ENCODE data around the gene TWNK.
"Not testable (repeated sequence)": the region's sequence is repeated elsewhere in the genome, so short reads cannot be mapped to it uniquely, and the experiment has no call there.

Gene TWNK

GRCh38 chr10:100972904-100973535 lies 14.3 kb upstream of the TWNK start:
- DNase-seq (ENCODE audit: low read depth in 1 of 2, low spot score in 1 of 2) = no peak

DNA sequence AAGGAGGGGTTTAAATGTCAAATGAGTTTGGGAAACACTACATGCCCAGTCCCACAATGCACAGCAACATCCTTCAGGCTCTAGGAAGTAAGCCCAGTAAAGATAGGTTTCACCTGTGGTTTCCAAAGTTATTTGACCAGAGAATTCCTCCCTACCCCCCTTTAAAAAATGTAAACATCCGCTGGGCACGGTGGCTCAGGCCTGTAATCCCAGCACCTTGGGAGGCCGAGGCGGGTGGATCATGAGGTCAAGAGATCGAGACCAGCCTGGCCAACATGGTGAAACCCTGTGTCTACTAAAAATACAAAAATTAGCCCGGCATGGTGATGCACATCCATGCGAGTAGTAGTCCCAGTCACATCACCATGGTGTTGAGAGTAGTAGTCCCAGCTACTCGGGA lies 11.9 kb upstream of the TWNK start:
- DNase-seq (ENCODE audit: low read depth in 1 of 2, low spot score in 1 of 2) = not testable (repeated sequence)

DNA sequence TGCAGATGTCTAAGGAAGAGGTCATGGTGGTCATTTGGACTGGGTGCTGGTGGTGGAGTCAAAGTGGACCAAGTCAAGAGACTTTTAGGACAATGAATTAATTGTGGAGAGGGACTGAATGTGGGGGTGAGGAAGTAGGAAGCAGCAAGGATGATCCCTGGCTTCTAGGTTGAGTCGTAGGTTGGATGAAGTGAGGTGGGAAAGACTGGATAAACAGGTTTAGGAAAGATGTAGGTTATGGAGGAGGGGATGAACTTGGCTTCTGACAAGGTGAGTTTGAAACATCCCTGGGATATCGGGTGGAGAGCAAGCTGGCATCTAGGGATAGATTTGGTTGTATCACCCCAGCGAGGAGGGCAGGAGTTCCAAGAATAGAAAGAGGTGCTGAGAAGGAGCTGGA lies 10.4 kb upstream of the TWNK start:
- no peak for DNase-seq (ENCODE audit: low read depth in 1 of 2, low spot score in 1 of 2)

- DNase-seq (ENCODE audit: low read depth in 1 of 2, low spot score in 1 of 2) = no peak
These were observed 9.9 kb upstream of the TWNK start for GRCh38 chr10:100977436-100977835.

DNA sequence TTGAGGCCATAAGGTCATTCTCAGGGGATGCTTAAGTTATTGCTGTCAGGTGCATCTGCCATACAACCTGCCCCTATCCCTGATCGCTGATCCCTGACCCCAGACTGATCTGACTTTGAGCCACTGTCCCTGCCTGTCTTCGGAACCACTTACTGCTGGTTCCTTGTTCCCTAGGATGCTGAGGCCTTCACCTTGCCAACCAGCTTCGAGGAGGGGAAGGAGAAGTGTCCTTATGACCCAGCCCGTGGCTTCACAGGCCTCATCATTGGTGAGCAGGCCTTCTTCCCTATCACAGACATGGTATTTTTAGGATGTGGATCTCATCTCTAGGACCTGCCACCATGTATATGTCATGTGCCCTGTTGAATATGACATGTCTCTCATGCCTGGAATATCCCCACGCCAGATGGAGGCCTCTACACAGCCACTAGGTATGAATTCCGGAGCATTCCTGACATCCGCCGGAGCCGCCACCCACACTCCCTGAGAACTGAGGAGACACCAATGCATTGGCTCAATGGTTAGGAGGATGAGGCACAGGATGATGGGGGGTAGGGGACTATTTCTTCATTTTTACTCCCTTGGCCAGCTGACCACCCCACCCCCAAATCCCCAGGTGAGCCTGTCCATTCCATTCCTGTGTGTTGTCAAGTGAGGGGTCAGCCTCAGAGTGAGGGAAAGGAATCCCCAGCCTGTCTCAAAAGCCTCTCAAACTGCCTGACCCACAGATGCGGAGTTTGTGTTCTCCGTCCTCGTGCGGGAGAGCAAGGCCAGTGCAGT lies 9.0 kb upstream of the TWNK start:
- DNase-seq (ENCODE audit: low read depth in 1 of 2, low spot score in 1 of 2) = no peak

GRCh38 chr10:100978901-100979195 lies 8.5 kb upstream of the TWNK start:
- no peak for DNase-seq (ENCODE audit: low read depth in 1 of 2, low spot score in 1 of 2)

- no peak for DNase-seq (ENCODE audit: low read depth in 1 of 2, low spot score in 1 of 2)
These were observed 7.5 kb upstream of the TWNK start for GRCh38 chr10:100979791-100980272.

GRCh38 chr10:100980311-100980710 lies 7.0 kb upstream of the TWNK start:
- no peak for DNase-seq (ENCODE audit: low read depth in 1 of 2, low spot score in 1 of 2)

GRCh38 chr10:100980711-100981110 lies 6.6 kb upstream of the TWNK start:
- DNase-seq (ENCODE audit: low read depth in 1 of 2, low spot score in 1 of 2) = no peak

DNA sequence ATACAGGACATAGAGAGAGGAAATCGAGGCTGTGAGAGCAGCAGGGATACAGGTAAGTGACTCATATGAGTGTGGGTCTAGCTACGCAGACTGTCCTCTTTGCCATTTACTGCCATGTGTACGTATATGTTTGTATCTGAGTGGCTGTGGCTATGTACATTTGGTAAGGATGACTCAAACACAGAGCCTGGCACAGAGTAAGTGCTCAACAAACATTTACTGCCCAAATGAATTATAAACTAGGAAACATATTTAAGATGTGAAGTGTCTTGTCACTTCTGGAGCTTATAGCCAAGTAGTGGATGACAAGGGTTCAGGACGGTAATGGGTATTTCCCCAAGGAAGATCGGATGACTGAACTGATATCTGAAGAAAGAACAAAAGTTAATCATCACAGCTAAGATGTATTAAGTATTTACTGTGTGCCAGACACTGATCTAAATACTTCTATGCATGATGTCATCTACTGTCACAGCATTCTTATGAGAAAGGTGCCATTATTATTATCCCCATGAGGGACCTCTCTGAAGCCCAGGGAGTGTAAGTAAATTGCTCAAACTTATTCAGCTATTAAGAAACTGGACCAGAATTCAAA lies 6.1 kb upstream of the TWNK start:
- DNase-seq (ENCODE audit: low read depth in 1 of 2, low spot score in 1 of 2) = no peak

GRCh38 chr10:100982916-100983830 lies 4.2 kb upstream of the TWNK start:
- no peak for DNase-seq (ENCODE audit: low read depth in 1 of 2, low spot score in 1 of 2)

DNA sequence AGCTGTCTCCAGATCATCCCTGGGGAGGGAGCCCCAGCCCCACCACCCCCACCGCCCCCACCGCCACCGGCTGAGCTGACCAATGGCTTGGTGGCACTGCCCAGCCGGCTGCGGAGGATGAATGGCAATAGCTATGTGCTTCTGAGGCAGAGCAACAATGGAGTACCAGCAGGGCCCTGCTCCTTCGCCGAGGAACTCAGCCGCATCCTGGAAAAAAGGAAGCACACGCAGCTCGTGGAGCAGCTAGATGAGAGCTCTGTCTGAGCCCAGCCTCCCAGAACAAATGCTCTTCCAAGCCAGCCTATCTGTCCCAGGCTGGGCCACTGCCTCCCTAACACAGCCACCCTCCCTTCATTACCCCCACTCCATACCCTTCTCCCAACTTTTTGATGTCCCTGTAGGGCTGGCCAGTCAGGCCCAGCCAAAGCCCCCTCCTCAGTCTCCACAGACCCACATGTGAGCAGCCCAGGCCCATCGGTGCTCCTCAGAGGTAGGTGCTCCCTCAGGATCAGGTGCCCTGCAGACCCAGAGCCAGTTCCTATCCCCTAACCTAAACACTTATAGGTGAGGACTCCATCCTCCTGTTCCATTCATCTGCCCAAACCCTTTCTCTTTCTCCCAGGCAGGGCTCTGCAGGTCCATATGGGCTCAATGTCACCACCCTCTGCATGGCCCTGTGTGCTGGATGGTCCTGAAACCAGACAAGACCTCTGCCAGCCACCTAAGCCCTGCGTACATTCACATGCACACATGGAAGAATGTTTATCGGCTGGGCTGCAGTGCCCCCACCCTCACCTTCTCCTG lies 3.3 kb upstream of the TWNK start:
- no peak for DNase-seq (ENCODE audit: low read depth in 1 of 2, low spot score in 1 of 2)

DNA sequence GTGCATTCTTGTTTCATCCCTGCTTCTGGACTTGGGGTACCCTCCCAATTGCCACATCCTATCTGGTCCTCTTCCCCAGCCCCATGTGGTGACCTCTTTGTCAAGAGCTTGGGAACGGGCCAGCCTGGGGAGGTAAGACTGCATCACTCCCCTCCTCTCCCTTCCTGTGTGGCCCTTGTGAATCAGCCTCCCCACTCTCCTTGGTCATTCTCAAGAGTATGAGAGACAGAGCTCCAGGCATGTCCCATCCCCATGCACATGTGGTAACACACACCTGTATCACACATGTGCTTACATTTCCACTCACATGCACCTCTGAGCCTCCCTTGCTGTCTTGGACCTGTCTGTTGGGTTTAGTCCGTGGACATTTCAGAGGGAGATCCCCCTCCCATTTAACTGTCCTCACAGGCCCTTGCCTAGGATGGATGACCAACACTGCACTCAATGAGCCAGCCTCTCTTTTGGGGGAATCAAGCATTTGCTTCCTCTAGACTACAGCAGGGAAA lies 2.6 kb upstream of the TWNK start:
- no peak for DNase-seq (ENCODE audit: low read depth in 1 of 2, low spot score in 1 of 2)

GRCh38 chr10:100985336-100985735 lies 2.0 kb upstream of the TWNK start:
- no peak for DNase-seq (ENCODE audit: low read depth in 1 of 2, low spot score in 1 of 2)

DNA sequence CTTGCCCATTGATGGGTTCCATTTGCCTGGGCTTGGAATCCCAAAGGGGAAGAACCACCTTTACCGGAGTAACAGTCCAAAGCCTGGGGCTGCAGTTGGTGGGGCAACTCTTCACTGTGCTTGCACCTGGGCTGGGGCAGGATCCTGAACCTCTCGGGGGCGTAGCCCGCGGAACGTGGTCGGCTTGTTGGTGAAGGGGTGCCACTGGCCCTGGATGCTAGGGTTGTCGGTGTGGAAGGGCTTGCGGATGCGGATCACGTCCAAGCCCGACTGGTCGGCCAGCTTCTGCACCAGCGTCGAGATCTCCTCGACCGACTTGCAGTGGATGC lies 756 bp upstream of the TWNK start:
- DNase-seq (ENCODE audit: low read depth in 1 of 2, low spot score in 1 of 2) = no peak

DNA sequence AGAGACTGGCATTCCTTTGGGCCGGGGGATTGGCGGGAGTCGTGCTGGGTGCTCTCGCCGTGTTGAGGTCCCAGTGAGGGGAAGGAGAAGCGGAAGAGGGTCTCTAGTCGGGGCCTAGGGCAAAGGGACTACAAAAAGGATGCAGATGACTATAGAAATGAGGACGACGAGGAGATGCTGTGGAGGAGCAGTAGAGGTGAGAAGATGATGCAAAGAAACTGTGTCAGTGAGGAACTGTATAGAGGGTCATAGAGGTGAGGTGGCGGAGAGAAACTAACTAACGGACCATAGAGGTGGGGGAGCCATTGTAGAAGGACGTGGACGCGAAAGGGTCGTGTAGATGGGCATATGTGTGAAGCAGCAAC lies 324 bp downstream of the TWNK start:
- DNase-seq (ENCODE audit: low read depth in 1 of 2, low spot score in 1 of 2) = no peak

GRCh38 chr10:100988166-100988565 lies 823 bp downstream of the TWNK start:
- no peak for DNase-seq (ENCODE audit: low read depth in 1 of 2, low spot score in 1 of 2)

DNA sequence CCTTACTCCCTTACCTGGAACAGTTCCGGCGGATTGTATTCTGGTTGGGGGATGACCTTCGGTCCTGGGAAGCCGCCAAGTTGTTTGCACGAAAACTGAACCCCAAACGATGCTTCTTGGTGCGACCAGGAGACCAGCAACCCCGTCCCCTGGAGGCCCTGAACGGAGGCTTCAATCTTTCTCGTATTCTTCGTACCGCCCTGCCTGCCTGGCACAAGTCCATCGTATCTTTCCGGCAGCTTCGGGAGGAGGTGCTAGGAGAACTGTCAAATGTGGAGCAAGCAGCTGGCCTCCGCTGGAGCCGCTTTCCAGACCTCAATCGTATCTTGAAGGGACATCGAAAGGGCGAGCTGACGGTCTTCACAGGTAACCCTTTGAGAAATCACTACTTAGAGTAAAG lies 1.7 kb downstream of the TWNK start:
- no peak for DNase-seq (ENCODE audit: low read depth in 1 of 2, low spot score in 1 of 2)

GRCh38 chr10:100993986-100994708 lies 6.8 kb downstream of the TWNK start:
- DNase-seq (ENCODE audit: low read depth in 1 of 2, low spot score in 1 of 2) = no peak

DNA sequence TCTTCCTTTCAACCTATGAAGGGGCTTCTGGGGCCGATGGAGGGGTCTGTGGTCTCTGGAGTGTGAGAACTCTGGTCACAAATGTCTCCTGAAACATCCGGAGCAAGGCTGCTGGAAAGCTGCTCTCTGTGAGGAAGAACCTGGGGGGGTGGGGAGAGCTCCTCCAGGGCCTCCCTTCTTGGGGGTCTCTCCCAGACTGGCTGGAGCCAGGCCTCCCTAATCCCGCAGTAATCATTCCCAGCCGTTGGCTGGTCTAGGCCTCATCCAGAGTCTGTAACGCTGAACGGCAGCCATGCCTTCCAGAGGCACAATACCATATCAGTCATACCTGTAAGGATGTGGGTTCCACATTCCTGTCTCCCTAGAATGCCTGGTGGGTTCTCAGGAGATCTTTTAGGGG lies 7.8 kb downstream of the TWNK start:
- DNase-seq (ENCODE audit: low read depth in 1 of 2, low spot score in 1 of 2) = no peak
